MCF 10A (cell line): ENCODE results near the gene CCDC148. TPM values are rescaled to one million over a fixed set of nuclear protein-coding genes. Genes with fewer than 3 reads are reported as not detected.

Experiments
- BruUV-seq: library from RNA; stranded (reverse); fragments of 400-500 nt; replicated peaks from 2 replicates; lab custom pipeline; 2021; lab: Mats Ljungman, UMichigan
- CTCF ChIA-PET: fragments of 300-600 bp; sonication (Branson Sonifier 250); formaldehyde crosslinking; extraction: SDS; loops from one replicate; lab custom pipeline; 2021; ENCODE audit warnings: antibody characterized with exemption, inconsistent platforms; lab: Yijun Ruan, JAX
- POLR2A ChIA-PET: fragments of 300-600, 350-650 bp; sonication (Branson Sonifier 250); formaldehyde crosslinking; extraction: SDS; loops from one replicate; lab custom pipeline; 2020; ENCODE audit warnings: antibody characterized with exemption, inconsistent platforms; lab: Yijun Ruan, JAX
- DNase-seq: peaks from one replicate; pipeline ENCODE4 v3.0.0-alpha.2; 2018; ENCODE audit not compliant: unreplicated experiment
- H3K27ac Mint-ChIP-seq: one replicate; pipeline ENCODE4 v1.8.0; 2022; ENCODE audit warnings: mild to moderate bottlenecking, low read depth, mixed read lengths; ENCODE audit not compliant: unreplicated experiment
- H3K27me3 Mint-ChIP-seq: one replicate; pipeline ENCODE4 v1.8.0; 2022; ENCODE audit warnings: mixed read lengths; ENCODE audit not compliant: insufficient read depth, unreplicated experiment
- H3K36me3 Mint-ChIP-seq: one replicate; pipeline ENCODE4 v1.8.0; 2022; ENCODE audit warnings: mild to moderate bottlenecking, moderate library complexity, mixed read lengths; ENCODE audit not compliant: insufficient read depth, unreplicated experiment
- H3K4me1 Mint-ChIP-seq: one replicate; pipeline ENCODE4 v1.8.0; 2022; ENCODE audit warnings: mixed read lengths; ENCODE audit not compliant: insufficient read depth, unreplicated experiment
- H3K4me3 Mint-ChIP-seq: one replicate; pipeline ENCODE4 v1.8.0; 2022; ENCODE audit warnings: mild to moderate bottlenecking, moderate library complexity, mixed read lengths; ENCODE audit not compliant: unreplicated experiment
- H3K9me3 Mint-ChIP-seq: one replicate; pipeline ENCODE4 v1.8.0; 2022; ENCODE audit warnings: mixed read lengths; ENCODE audit not compliant: unreplicated experiment
- CTCF ChIP-seq: fragments of 200-600 bp; IDR thresholded peaks from one replicate; pipeline ENCODE4 v1.8.0; 2022; ENCODE audit warnings: antibody characterized with exemption, mild to moderate bottlenecking; ENCODE audit not compliant: unreplicated experiment
- intact Hi-C: fragments of 100-400 bp; cut with micrococcal nuclease; formaldehyde crosslinking; loops from 2 replicates; pipeline ENCODE4 v1.14.1; 2022
- total RNA-seq: library from RNA; stranded (reverse); gene quantifications from 2 replicates; pipeline ENCODE4 v1.2.3, GENCODE V29; 2022

The CCDC148 gene
- total RNA-seq, 1 experiment from 2014 or later: 0.51 TPM

- peaks cover 28% of the 10 kb centered on the region for H3K4me1 Mint-ChIP-seq
- no peaks in the 10 kb centered on the region for H3K27me3 Mint-ChIP-seq
- ChIA-PET CTCF (interaction anchor here (0.6 kb wide), 2 partner anchors 579 to 604 kb away, joined by 3 read pairs; no protein-coding TSS in a partner anchor), POLR2A (no interaction called here)
- no peak overlapping the region for H3K4me3 Mint-ChIP-seq
- no peak for DNase-seq
- intact Hi-C loops: no loop called here
- TF ChIP-seq CTCF: no peak
- no peak overlapping the region for H3K27ac Mint-ChIP-seq
- H3K36me3 Mint-ChIP-seq: peaks cover 11% of the 10 kb centered on the region
- no TSS peak for BruUV-seq
- no peaks in the 10 kb centered on the region for H3K9me3 Mint-ChIP-seq
These were observed 46.4 kb upstream of the CCDC148 start for GRCh38 chr2:158502974-158503373.

- Mint-ChIP-seq H3K27me3 (no peaks in the 10 kb centered on the region), H3K36me3 (peaks cover 8% of the 10 kb centered on the region), H3K9me3 (no peaks in the 10 kb centered on the region), H3K4me3 (no peak overlapping the region), H3K27ac (no peak overlapping the region), H3K4me1 (peaks cover 35% of the 10 kb centered on the region)
- POLR2A ChIA-PET: interaction anchor here (1.3 to 2.3 kb wide), 2 partner anchors 13 to 17 kb away, joined by 3 to 5 read pairs; no protein-coding TSS in a partner anchor
- intact Hi-C loops: no loop called here
- BruUV-seq: no TSS peak
- no peak for TF ChIP-seq CTCF
- DNase-seq: no peak
- CTCF ChIA-PET: interaction anchor here (0.6 kb wide), 1 partner anchor 15 kb away, joined by 3 read pairs; no protein-coding TSS in a partner anchor
These were observed 44.7 kb upstream of the CCDC148 start for GRCh38 chr2:158501301-158501700.

DNA sequence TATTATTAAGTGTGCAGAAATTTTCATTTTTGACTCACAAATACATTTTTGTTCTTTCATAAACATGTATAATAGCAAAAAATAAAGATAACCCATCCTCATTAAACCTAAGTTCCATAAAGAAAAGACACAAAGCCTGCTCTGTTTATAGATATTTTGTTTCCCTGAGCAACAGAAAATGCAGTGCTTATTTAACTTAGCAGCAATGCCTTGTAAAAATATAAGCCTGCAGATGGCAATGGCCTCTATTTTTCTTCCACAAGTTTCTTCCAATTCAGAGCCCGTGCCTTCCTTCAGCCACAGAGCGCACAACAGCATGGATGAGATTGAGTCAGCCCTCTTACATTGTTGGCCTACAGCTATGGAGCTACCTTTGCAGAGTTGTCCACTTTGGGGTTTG lies 43.8 kb upstream of the CCDC148 start:
- BruUV-seq: no TSS peak
- intact Hi-C loops: no loop called here
- no peaks in the 10 kb centered on the region for H3K9me3 Mint-ChIP-seq
- peaks cover 8% of the 10 kb centered on the region for H3K36me3 Mint-ChIP-seq
- H3K27ac Mint-ChIP-seq: no peak overlapping the region
- H3K4me1 Mint-ChIP-seq: peaks cover 31% of the 10 kb centered on the region
- POLR2A ChIA-PET: interaction anchor here (2.3 kb wide), 1 partner anchor 18 kb away, joined by 5 read pairs; no protein-coding TSS in a partner anchor
- no peaks in the 10 kb centered on the region for H3K27me3 Mint-ChIP-seq
- no peak for TF ChIP-seq CTCF
- CTCF ChIA-PET: no interaction called here
- H3K4me3 Mint-ChIP-seq: no peak overlapping the region
- no peak for DNase-seq

DNA sequence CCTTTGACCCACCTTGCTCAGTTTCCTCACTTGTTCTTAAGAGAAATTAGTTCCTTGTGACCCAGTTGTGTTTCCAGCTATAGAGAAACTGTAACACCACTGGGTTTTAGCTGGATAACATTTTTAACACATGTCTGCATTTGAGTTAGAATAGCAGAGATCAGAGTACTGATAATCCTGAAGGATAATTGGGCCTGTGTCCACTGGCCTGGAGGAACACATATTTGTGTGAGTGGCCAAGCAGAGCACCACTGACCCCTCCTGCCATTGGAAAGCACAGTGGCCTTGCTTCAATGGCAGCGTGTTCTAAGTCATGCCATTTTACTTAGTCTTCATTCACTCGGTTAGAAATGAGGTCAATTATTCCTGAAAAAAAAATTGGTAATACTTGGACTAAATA lies 42.8 kb upstream of the CCDC148 start:
- ChIA-PET POLR2A (interaction anchor here (1.1 kb wide), 1 partner anchor 179 kb away, joined by 5 read pairs; no protein-coding TSS in a partner anchor), CTCF (interaction anchor here (0.6 kb wide), 1 partner anchor 107 kb away, joined by 4 read pairs; no protein-coding TSS in a partner anchor)
- BruUV-seq: no TSS peak
- DNase-seq: no peak
- peaks cover 25% of the 10 kb centered on the region for H3K4me1 Mint-ChIP-seq
- intact Hi-C loops: no loop called here
- H3K9me3 Mint-ChIP-seq: no peaks in the 10 kb centered on the region
- no peaks in the 10 kb centered on the region for H3K27me3 Mint-ChIP-seq
- no peak overlapping the region for H3K27ac Mint-ChIP-seq
- H3K4me3 Mint-ChIP-seq: no peak overlapping the region
- no peak for TF ChIP-seq CTCF
- H3K36me3 Mint-ChIP-seq: peaks cover 8% of the 10 kb centered on the region
